Right ventricle myocardium superior (tissue), 1 donor: Measurements from ENCODE around the gene KIF2C. TPM values are rescaled to one million over a fixed set of nuclear protein-coding genes. Genes with fewer than 3 reads are reported as not detected.
"Not testable (repeated sequence)": the region's sequence is repeated elsewhere in the genome, so short reads cannot be mapped to it uniquely, and the experiment has no call there.

Source experiments
- ATAC-seq: fragments of 200-7000 bp; cut with Tn5 transposase; one replicate; pipeline ENCODE4 v1.9.1; 2020; ENCODE audit warnings: mild to moderate bottlenecking; ENCODE audit not compliant: poor library complexity
- DNase-seq: peaks from one replicate; pipeline ENCODE4 v3.0.0-alpha.2; 2020
- intact Hi-C: fragments of 100-400 bp; cut with DNase I; formaldehyde crosslinking; loops from one replicate; pipeline ENCODE4 v1.11.2; 2022
- total RNA-seq: library from RNA; stranded (reverse); fragmentation: NEBNext Ultra II Directional; extraction: Animal tissue kit (Norgen Biotek cat#: 25700); gene quantifications from one replicate; pipeline ENCODE4 v1.2.1, GENCODE V29; 2021
- donor health status: DM: no; HTN: yes; CAD: no; lungs with severe emphysema.

Gene KIF2C
- total RNA-seq, 1 donor from 2014 or later, result 1.00 TPM

GRCh38 chr1:44757420-44757819 lies 17.8 kb downstream of the KIF2C start:
- intact Hi-C loops, result no loop called here
- no peak for DNase-seq
- ATAC-seq, result no peak

GRCh38 chr1:44759077-44759476 lies 19.4 kb downstream of the KIF2C start:
- intact Hi-C loops, result no loop called here
- DNase-seq (no peak), ATAC-seq (no peak)

DNA sequence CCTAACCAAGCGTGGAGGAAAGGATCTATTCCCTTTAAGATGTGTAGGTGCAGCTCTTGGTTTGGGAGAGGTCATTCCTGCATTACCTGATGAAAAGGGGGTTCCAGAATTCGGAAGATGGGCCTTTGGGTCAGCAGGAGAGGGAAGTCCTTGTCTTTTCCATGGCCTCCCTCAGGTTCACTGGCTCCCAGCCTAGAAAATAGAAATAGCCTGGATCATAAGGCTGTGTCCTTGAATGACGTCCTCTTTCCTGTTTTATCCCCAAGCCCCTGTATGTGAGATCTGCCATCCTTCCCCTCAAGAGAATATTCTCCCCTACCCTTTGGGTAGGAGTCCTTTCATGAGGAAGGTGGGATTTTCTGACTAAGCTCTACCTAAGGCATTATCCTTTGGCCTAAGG lies 21.2 kb downstream of the KIF2C start:
- peak; percentile 62 for ATAC-seq
- no peak for DNase-seq
- intact Hi-C loops, result no loop called here

DNA sequence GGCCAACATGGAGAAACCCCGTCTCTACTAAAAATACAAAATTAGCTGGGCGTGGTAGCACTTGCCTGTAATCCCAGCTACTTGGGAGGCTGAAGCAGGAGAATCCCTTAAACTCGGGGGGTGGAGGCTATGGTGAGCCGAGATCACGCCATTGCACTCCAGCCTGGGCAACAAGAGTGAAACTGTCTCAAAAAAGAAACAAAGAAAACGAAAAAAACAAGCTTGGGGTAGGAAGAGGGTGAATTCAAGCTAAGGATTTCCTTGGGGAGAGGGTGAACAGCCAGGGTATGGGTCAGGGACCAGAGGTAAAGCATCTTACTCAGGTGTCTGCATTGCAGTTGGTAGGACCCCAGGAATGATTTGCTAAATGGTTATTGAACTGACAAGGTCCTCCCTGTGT lies 26.8 kb downstream of the KIF2C start:
- DNase-seq, result not testable (repeated sequence)

GRCh38 chr1:44775078-44775929 lies 35.7 kb downstream of the KIF2C start, which contains the start of gene RPS8:
RPS8 (plus strand) TSS chr1:44775540; CDS start chr1:44775597, 57 bp downstream.
- DNase-seq (peak; percentile 94), ATAC-seq (peak; percentile 96)
- intact Hi-C loops, result no loop called here

More for the DNA sequence above, 26.8 kb downstream of the KIF2C start:
- intact Hi-C loops, ATAC-seq: not testable (repeated sequence)

- DNase-seq (no peak), ATAC-seq (no peak)
- intact Hi-C loops, result no loop called here
Observed at GRCh38 chr1:44775930-44776729, 36.5 kb downstream of the KIF2C start.

- intact Hi-C loops, result no loop called here
- DNase-seq, result no peak
- no peak for ATAC-seq
Observed at GRCh38 chr1:44776730-44777068, 37.1 kb downstream of the KIF2C start.

DNA sequence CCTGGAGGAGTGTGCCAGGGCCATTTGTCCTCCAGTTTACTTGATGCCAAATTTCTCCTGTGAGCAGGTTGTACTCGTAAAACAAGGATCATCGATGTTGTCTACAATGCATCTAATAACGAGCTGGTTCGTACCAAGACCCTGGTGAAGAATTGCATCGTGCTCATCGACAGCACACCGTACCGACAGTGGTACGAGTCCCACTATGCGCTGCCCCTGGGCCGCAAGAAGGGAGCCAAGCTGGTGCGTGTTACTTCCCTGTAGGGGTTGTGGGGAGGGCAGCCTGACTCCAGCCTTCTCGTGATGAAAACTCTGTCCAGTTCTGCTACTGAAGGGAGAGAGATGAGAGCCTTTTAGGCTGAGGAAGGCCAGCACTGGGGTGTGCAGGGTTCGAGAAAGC lies 37.9 kb downstream of the KIF2C start:
- no peak for ATAC-seq
- no peak for DNase-seq
- intact Hi-C loops, result no loop called here

DNA sequence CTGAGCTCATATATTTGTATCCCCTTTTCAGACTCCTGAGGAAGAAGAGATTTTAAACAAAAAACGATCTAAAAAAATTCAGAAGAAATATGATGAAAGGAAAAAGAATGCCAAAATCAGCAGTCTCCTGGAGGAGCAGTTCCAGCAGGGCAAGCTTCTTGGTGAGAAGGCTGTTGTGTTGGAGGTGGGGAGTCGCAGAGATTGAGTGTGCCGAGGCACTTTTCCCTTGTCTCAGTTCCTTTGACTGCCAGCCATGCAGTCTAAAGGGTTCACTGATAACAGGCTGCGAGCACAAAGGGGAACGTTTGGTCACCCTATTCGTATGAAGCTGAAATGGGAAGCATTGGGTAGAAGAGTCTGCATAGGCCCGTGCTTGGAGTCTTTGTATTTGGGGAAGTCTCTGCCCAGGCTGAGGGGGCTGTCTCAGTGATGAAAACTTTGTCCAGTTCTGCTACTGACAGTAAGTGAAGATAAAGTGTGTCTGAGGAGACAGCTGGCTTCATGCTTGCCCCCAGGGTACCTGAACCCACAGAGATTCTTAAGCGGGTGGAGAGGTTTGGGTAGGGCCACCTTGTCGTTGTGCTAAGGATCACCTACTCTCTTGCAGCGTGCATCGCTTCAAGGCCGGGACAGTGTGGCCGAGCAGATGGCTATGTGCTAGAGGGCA lies 38.5 kb downstream of the KIF2C start:
- intact Hi-C loops, result no loop called here
- DNase-seq (no peak), ATAC-seq (no peak)

DNA sequence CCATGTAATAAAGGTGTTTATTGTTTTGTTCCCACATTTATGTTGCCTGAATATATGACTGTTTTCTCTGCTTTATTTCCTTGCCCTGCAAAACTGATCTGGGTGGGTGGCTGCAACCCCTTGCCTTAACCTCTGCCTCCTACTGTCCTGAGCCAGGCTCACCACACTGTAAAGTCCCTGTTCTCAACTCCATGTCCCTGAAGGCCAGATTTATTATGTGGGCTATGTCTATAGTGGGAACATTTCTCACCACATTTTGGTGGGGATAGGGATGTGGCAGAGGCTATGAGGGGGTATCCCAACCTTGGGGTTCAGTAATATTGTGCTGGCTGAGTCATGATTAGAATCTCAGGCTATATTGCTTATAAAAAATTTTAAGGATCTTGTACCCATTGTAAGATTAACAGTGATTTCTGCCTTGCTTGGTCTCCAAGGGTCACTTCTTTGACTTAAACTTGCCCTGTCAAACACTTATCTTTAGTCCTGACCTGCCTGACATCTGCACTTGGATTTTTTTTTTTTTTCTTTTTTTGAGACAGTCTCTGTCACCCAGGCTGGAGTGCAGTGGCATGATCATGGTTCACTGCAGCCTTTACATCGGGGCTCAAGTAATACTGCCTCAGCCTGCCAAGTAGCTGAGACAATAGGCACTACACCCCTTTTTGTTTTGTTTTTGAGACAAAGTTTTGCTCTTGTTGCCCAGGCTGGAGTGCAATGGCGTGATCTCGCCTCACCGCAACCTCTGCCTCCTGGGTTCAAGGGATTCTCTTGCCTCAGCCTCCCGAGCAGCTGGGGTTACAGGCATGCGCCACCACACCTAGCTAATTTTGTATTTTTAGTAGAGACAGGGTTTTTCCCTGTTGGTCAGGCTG lies 39.3 kb downstream of the KIF2C start:
- intact Hi-C loops, result no loop called here
- ATAC-seq (no peak), DNase-seq (no peak)

DNA sequence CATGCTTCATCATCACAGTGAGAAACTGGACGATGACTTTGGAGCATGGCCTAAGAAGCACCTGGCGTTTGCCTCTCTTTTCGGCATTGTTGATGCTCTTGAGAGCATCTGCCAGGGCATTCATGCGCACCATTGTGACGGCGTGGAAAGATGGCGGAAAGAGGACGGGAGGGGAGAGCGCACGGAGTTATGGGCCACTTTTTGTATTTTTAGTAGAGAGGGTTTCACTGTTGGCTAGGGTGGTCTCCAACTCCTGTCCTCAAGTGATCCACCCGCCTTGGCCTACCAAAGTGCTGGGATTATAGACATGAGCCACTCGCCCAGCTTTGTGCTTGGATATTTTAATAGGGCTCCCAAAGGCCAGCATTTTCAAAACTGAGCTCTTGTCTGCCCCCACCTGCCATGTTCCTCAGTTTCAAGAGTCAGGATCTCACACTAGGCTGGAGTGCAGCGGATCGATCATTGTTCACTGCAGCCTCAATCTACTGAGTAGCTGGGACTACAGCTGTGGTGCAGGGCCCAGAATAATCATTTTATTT lies 41.0 kb downstream of the KIF2C start:
- no peak for DNase-seq

GRCh38 chr1:44783697-44784093 lies 44.1 kb downstream of the KIF2C start:
- intact Hi-C loops, result loop anchor here (10.0 kb wide), 1 partner anchor 51 kb away; no protein-coding TSS in a partner anchor
- ATAC-seq, result no peak
- DNase-seq, result no peak

More for the DNA sequence above, 41.0 kb downstream of the KIF2C start:
- intact Hi-C loops, result loop anchor here (10.0 kb wide), 1 partner anchor 54 kb away; no protein-coding TSS in a partner anchor
- no peak for ATAC-seq

GRCh38 chr1:44784094-44785028 lies 44.7 kb downstream of the KIF2C start:
- ATAC-seq, result peak; percentile 37
- intact Hi-C loops, result loop anchor here (5.0 to 10.0 kb wide), 2 partner anchors 50 to 228 kb away; partner anchors contain the start of genes HECTD3 and UROD
- DNase-seq, result no peak

DNA sequence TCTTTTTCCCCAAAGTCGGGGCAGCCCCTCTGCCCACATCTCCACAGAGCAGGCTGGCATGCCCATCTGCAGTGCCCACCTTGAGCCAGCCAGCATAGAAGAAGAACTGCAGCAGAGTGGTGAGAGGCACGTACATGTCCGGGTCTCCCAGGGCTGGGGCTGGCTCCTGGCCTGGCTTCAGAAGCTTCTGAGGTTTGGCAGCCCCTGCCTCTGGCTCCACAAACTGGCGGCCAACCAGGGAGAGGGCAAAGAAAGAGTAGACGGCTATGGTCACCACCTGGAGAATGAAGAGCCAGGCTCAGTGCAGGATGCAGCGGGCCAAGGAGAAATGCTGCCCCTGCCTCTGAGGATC lies 45.4 kb downstream of the KIF2C start:
- intact Hi-C loops, result loop anchor here (5.0 to 10.0 kb wide), 2 partner anchors 50 to 227 kb away; partner anchors contain the start of genes HECTD3 and UROD
- no peak for DNase-seq
- no peak for ATAC-seq

DNA sequence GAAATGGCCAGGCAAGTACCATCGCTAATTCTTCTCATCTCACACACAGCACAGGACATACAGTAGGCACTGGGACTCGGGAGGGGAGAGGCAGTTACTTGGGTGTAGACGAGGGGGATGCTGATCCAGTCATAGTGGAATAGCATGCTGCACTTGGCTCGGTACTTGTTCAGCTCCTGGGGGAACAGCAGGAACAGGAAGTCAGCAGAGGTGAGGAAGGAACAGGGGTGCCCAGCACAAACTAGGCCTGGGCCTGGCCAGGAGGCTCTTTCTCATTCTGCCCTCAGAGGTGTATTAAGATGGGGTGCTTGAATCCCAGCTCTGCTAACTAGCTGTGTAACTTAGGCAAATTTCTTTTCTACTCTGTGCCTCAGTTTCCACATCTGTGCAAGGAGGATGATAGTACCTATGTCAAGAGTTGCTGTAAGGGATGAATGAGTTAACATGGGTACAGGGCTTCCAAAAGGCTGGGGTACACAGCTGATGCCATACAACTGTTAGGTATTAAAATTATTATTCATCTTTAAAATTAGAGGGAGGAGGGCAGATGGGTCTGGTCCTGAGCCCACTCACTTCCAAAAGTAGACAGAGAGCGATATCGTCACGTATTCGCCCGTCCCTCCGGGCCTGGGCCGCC lies 46.0 kb downstream of the KIF2C start:
- intact Hi-C loops, result loop anchor here (5.0 to 10.0 kb wide), 2 partner anchors 49 to 227 kb away; partner anchors contain the start of genes HECTD3 and UROD
- DNase-seq (no peak), ATAC-seq (no peak)

DNA sequence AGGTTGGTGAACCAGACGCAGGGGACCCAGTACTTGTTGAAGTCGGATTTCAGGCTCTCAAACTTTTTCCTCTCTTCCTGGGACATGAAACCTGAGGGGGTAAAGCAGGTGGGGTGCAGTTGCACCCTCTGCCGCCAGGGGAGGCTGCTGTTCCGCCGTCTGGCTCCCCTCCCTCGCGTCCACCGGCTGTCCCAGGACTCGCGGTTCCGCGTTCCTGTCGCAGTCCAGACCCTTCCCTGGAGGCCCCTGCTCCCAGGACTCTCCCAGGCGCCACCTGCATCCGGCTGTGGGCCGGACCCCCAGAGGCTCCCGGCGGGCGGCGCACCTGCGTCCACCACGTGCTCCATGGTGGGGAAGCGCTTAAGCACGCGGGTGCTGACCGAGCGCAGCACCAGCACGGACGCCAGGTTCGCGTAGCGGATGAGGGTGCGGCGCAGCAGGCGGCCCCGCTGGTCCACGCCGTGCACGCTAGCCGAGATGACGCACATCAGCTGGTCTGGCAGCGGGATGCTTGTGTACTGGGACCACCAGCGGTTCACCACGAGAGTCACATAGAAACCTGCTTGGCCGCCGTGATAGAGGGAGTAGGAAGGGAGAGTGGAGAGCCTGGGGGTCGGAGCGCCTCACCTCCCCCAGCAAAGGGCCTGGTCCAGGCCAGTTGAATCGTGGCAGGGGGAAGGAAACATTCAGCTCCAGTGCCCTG lies 46.7 kb downstream of the KIF2C start:
- ATAC-seq (peak; percentile 80), DNase-seq (peak; percentile 79)
- intact Hi-C loops, result loop anchor here (5.0 to 10.0 kb wide), 2 partner anchors 49 to 226 kb away; partner anchors contain the start of genes HECTD3 and UROD
